ENCODE data around the gene CLRN1. TPM values are rescaled to one million over a fixed set of nuclear protein-coding genes. Genes with fewer than 3 reads are reported as not detected.

Gene CLRN1
- total RNA-seq (2021) (not detected in 3 replicates), Bru-seq, nascent RNA (percentile 8 among the genes with signal in this experiment)
- long read RNA-seq, experiment 1 = 0 reads
- long read RNA-seq, experiment 2 = 0 reads
- long read RNA-seq, experiment 3, partial matches to known transcripts = 0 of 1 reads
- long read RNA-seq, experiment 3, other reads (novel, unspliced or antisense) = 0 of 1 reads

GRCh38 chr3:150972366-150973071 is at the start of gene CLRN1:
TSS of gene CLRN1 (minus strand) at chr3:150972727. CDS start at chr3:150972708, 19 bp downstream.
- CTCF ChIA-PET = no interaction called here
- DNase-seq (ENCODE audit: low spot score) = no peak
- H3K4me3 Mint-ChIP-seq = no peak within 1 kb of the TSS; the same call in 1 of the 2 replicates
- TF ChIP-seq USF2 (CRISPR knock-in tag; IDR thresholded peaks at IDR 0.05) (no peak), CDX4 (CRISPR knock-in tag; IDR thresholded peaks at IDR 0.05; ENCODE audit: borderline replicate concordance) (no peak), EMX1 (CRISPR knock-in tag; IDR thresholded peaks at IDR 0.05) (no peak), NFYB (CRISPR knock-in tag; conservative IDR thresholded peaks at IDR 0.05; ENCODE audit: low read depth) (no peak), TEAD4 (CRISPR knock-in tag; IDR thresholded peaks at IDR 0.05) (no peak), HMGXB4 (CRISPR knock-in tag; IDR thresholded peaks at IDR 0.05) (no peak), ZNF532 (CRISPR knock-in tag; IDR thresholded peaks at IDR 0.05; ENCODE audit: borderline replicate concordance) (no peak), NR1H2 (CRISPR knock-in tag; IDR thresholded peaks at IDR 0.05) (no peak)
- peaks cover 67% of the 10 kb centered on the region for H3K4me1 Mint-ChIP-seq
- H3K27ac Mint-ChIP-seq = no peak within 1 kb of the TSS
- H3K36me3 Mint-ChIP-seq = no peaks in the 10 kb centered on the region
- no peak for ATAC-seq
- H3K27me3 Mint-ChIP-seq (ENCODE audit: low read depth) = no peaks in the 10 kb centered on the region
- no peaks in the 10 kb centered on the region for H3K9me3 Mint-ChIP-seq
- POLR2A ChIA-PET = no interaction called here

DNA sequence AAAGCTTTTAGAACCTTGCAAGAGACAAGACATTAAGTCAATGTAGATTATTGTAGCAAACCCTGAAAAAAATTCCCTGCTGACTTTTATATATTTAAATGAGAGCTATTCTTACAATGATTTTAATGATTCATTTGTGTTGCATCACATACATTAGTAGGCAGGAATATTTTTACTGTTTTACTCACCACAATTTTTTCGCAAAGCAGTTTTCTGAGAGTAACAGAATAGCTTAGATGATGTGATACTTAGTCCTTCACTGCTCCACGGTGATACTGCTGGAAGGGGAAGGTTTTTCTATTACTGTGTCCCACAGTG is 43.9 kb upstream of the CLRN1 start:
- DNase-seq (ENCODE audit: low spot score) = no peak
- ATAC-seq = no peak
- Mint-ChIP-seq H3K4me3 (no peak overlapping the region), H3K4me1 (peaks cover 3% of the 10 kb centered on the region), H3K36me3 (no peaks in the 10 kb centered on the region), H3K27ac (no peak overlapping the region), H3K27me3 (ENCODE audit: low read depth) (no peaks in the 10 kb centered on the region), H3K9me3 (no peaks in the 10 kb centered on the region)
- ChIA-PET CTCF (no interaction called here), POLR2A (no interaction called here)
- TF ChIP-seq SP1 (CRISPR knock-in tag; conservative IDR thresholded peaks at IDR 0.05) (no peak), ATF1 (CRISPR knock-in tag; IDR thresholded peaks at IDR 0.05) (no peak)

DNA sequence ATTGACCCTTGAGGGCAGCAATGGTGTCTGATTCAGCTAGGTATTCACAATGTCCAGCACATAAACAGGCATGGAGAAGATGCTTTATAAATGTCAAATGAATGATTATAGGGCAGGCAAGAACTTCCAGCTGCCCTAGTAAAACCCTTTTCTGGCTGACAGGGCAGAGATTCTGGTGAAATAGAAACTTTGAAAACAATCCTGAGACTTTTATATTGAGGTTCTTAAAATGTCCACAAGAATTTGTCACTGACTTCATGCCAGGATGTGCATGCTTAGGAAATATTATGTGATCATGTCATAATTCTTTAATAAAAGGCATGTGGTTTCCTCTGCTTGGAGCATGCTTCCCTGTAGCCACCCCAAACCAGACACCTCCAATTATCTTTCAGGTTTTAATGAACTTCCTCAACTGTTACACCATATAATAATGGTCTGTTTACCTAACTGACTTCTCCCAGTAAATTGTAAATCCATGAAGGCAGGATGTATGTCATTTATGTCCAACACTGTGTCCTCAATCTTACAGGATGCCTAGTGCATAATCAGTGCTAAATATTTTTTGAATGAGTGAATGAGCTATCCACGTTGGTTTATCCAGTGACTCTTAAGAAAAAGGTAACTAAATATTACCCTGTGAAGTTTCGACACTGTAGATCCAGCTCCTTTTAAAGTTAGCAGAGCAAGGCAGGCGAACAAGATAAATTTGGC is 43.4 kb upstream of the CLRN1 start:
- peaks cover 3% of the 10 kb centered on the region for H3K4me1 Mint-ChIP-seq
- ATAC-seq (no peak), DNase-seq (ENCODE audit: low spot score) (no peak)
- no peak overlapping the region for H3K4me3 Mint-ChIP-seq
- no peaks in the 10 kb centered on the region for H3K9me3 Mint-ChIP-seq
- POLR2A ChIA-PET = no interaction called here
- H3K36me3 Mint-ChIP-seq = no peaks in the 10 kb centered on the region
- CTCF ChIA-PET = no interaction called here
- H3K27ac Mint-ChIP-seq = no peak overlapping the region
- H3K27me3 Mint-ChIP-seq (ENCODE audit: low read depth) = no peaks in the 10 kb centered on the region
- TF ChIP-seq TEAD1 (CRISPR knock-in tag; IDR thresholded peaks at IDR 0.05) (no peak), PRRX2 (CRISPR knock-in tag; IDR thresholded peaks at IDR 0.05) (no peak), TCF7 (CRISPR knock-in tag; IDR thresholded peaks at IDR 0.05; ENCODE audit: low read depth) (no peak), ESRRA (CRISPR knock-in tag; IDR thresholded peaks at IDR 0.05; ENCODE audit: borderline replicate concordance) (no peak), FOXP4 (CRISPR knock-in tag; IDR thresholded peaks at IDR 0.05) (no peak), NR2C2 (CRISPR knock-in tag; IDR thresholded peaks at IDR 0.05) (no peak), IRF1 (CRISPR knock-in tag; IDR thresholded peaks at IDR 0.05) (no peak)
- TF ChIP-seq, protein P1, sequence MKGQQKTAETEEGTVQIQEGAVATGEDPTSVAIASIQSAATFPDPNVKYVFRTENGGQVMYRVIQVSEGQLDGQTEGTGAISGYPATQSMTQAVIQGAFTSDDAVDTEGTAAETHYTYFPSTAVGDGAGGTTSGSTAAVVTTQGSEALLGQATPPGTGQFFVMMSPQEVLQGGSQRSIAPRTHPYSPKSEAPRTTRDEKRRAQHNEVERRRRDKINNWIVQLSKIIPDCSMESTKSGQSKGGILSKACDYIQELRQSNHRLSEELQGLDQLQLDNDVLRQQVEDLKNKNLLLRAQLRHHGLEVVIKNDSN (CRISPR knock-in tag; IDR thresholded peaks at IDR 0.05) = no peak

All from WTC11 (cell line).